Measurements from ENCODE around the gene IFITM1. TPM values are rescaled to one million over a fixed set of nuclear protein-coding genes. Genes with fewer than 3 reads are reported as not detected.

Gene IFITM1
- total and polyA plus RNA-seq, 9 of the 15 experiments (the other 6 are each of a cell fraction or from before 2014, with no cell fraction given): 691 to 5,579 (median 974) TPM

DNA sequence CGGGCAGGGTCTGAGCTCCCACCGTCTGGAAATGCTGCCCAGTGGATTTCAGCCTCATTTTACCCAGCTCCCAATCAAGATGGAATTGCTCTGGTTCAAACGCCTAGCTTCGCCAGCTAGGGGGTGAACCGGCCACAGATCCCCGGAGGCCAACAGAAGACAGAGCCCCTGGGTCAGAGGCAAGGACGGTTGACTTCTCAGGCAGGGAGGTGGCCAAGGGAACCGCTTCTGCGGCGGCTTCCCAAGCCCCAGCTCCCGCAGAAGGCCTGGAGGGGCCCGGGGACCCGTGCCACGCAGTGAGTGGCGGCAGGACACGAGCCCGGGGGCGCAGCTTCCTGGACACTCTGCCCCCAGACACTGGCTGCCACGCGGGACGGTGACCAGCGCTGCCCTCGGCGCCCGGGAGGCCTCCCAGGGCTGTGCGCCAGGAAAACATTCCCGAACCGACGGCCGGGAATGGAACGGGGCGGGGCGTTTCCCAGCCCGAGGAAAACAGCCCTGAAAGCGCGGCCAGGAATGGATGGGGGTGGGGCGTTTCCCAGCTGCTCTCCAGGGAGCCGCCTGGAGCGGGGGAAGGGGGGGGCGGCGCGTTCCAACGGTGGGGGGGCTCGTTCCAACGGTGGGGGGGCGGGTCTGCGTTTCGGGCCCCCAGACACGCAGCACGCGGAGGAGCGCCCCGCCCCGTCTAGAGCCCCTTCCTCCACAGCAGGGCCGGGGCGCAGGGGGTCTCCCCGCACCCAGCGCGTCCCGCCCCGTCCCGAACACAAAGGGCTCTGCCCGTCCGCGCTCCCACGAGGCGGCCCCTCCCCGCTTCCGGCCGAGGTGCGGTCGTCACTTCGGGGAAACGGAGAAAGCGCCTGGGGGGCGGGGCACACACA lies 42.0 kb downstream of the IFITM1 start (continued):
- TF ChIP-seq AFF1 (IDR thresholded peaks at IDR 0.05; ENCODE audit: low read depth in 1 of 2, partially characterized antibody in 2 of 2): no peak
- peak; percentile 87; the same call in 1 of the 2 replicates for TF ChIP-seq ZNF668 (CRISPR knock-in tag; IDR thresholded peaks at IDR 0.05)
- TF ChIP-seq ZNF707 (CRISPR knock-in tag; conservative IDR thresholded peaks at IDR 0.05): no peak
- TF ChIP-seq NFYB (IDR thresholded peaks at IDR 0.05; ENCODE audit: extremely low read depth, insufficient read length): no peak
- TF ChIP-seq ARID3A (IDR thresholded peaks at IDR 0.05; ENCODE audit: borderline replicate concordance, low read depth, low read length): no peak
- peak; percentile 96; the same call in 1 of the 2 replicates for TF ChIP-seq ERF (CRISPR knock-in tag; IDR thresholded peaks at IDR 0.05)
- no peak; the same call in 1 of the 2 replicates for TF ChIP-seq TARDBP (IDR thresholded peaks at IDR 0.05)
- no peak for TF ChIP-seq HDAC2 (IDR thresholded peaks at IDR 0.05)
- TF ChIP-seq PCBP1 (IDR thresholded peaks at IDR 0.05; ENCODE audit: low read depth, low read length, poor library complexity, severe bottlenecking): peak; percentile 58
- TF ChIP-seq NFXL1 (CRISPR knock-in tag; IDR thresholded peaks at IDR 0.05): peak; percentile 79; the same call in 1 of the 2 replicates
- peak; percentile 54; the same call in 1 of the 2 replicates for TF ChIP-seq HSF4 (CRISPR knock-in tag; IDR thresholded peaks at IDR 0.05; ENCODE audit: borderline replicate concordance)
- TF ChIP-seq EP400 (IDR thresholded peaks at IDR 0.05): peak; percentile 70; the same call in 1 of the 2 replicates
- no peak for TF ChIP-seq JUN (IDR thresholded peaks at IDR 0.05; ENCODE audit: borderline replicate concordance, low read depth, low read length)
- TF ChIP-seq JUN (CRISPR knock-in tag; IDR thresholded peaks at IDR 0.05; ENCODE audit: borderline replicate concordance): no peak
- peak; percentile 71; the same call in 1 of the 2 replicates for TF ChIP-seq E2F3 (CRISPR knock-in tag; IDR thresholded peaks at IDR 0.05)
- TF ChIP-seq CREB1 (IDR thresholded peaks at IDR 0.05): no peak
- 0 out of 2 replicates have a peak, but pooled peaks have one; percentile 18 for TF ChIP-seq CREB1 (CRISPR knock-in tag; IDR thresholded peaks at IDR 0.05)
- TF ChIP-seq MAFG (tag; conservative IDR thresholded peaks at IDR 0.05): no peak
- TF ChIP-seq MEF2D (tag; conservative IDR thresholded peaks at IDR 0.05; ENCODE audit: low read depth): peak; percentile 87; the same call in 1 of the 2 replicates
- no peak for TF ChIP-seq CREBBP (IDR thresholded peaks at IDR 0.05; ENCODE audit: low read depth, low read length)
- TF ChIP-seq TEAD1 (CRISPR knock-in tag; IDR thresholded peaks at IDR 0.05): peak in 1 of 2 experiments; percentile 68; a peak in 2 of 4 replicates
- TF ChIP-seq TAF1 (IDR thresholded peaks at IDR 0.05; ENCODE audit: control insufficient read depth, extremely low read depth, insufficient read depth, low read length, severe bottlenecking): peak; percentile 76
- no peak for TF ChIP-seq GATA2 (CRISPR knock-in tag; IDR thresholded peaks at IDR 0.05)

All from K562 (cell line).